Ectodermal cell (in vitro differentiated cells): ENCODE data around the gene BTN1A1.

Experiments
- H3K27ac ChIP-seq: 2 replicates; pipeline ENCODE4 v1.7.0; 2013; ENCODE audit warnings: mild to moderate bottlenecking, low read depth, low read length; ENCODE audit not compliant: insufficient read depth, poor library complexity, severe bottlenecking
- H3K27me3 ChIP-seq: 2 replicates; pipeline ENCODE4 v1.7.0; 2013; ENCODE audit warnings: mild to moderate bottlenecking, low read length; ENCODE audit not compliant: insufficient read depth, control insufficient read depth, poor library complexity, severe bottlenecking
- H3K36me3 ChIP-seq: one replicate; pipeline ENCODE4 v1.7.0; 2013; ENCODE audit warnings: low read length; ENCODE audit not compliant: control insufficient read depth, insufficient read depth
- H3K4me1 ChIP-seq: one replicate; pipeline ENCODE4 v1.7.0; 2013; ENCODE audit warnings: low read length; ENCODE audit not compliant: control insufficient read depth, insufficient read depth
- H3K4me3 ChIP-seq: 2 replicates; pipeline ENCODE4 v1.7.0; 2013; ENCODE audit warnings: low read depth, low read length, control low read depth; ENCODE audit not compliant: insufficient read depth
- H3K9me3 ChIP-seq: 2 replicates; pipeline ENCODE4 v1.7.0; 2013; ENCODE audit warnings: mild to moderate bottlenecking, low read length, moderate library complexity; ENCODE audit not compliant: control insufficient read depth
- WGBS, 2 experiments: methylation state at CpG; one replicate each; pipeline ENCODE4 v1.1.7; 2013; ENCODE audit warnings: missing lambda C conversion rate in 2 of 2; 5-methylcytosine and 5-hydroxymethylcytosine counted together

Gene BTN1A1

GRCh38 chr6:26487466-26487865 lies 12.6 kb upstream of the BTN1A1 start:
- H3K9me3 ChIP-seq: no peaks in the 10 kb centered on the region
- 85 to 90% methylated on average over 1 of the region's 1 CpG for WGBS, 2 experiments
- H3K27ac ChIP-seq: no peak overlapping the region
- H3K27me3 ChIP-seq: no peaks in the 10 kb centered on the region
- no peak overlapping the region for H3K4me3 ChIP-seq
- no peaks in the 10 kb centered on the region for H3K36me3 ChIP-seq
- no peaks in the 10 kb centered on the region for H3K4me1 ChIP-seq

GRCh38 chr6:26489996-26490964 lies 9.8 kb upstream of the BTN1A1 start:
- Histone ChIP-seq H3K9me3 (no peaks in the 10 kb centered on the region), H3K4me1 (no peaks in the 10 kb centered on the region), H3K4me3 (no peak overlapping the region), H3K36me3 (no peaks in the 10 kb centered on the region), H3K27ac (no peak overlapping the region), H3K27me3 (no peaks in the 10 kb centered on the region)
- 93 to 95% methylated on average over 8 of the region's 8 CpGs for WGBS, 2 experiments

- H3K4me1 ChIP-seq: no peaks in the 10 kb centered on the region
- H3K27ac ChIP-seq: no peak overlapping the region
- H3K4me3 ChIP-seq: no peak overlapping the region
- no peaks in the 10 kb centered on the region for H3K27me3 ChIP-seq
- WGBS, 2 experiments: 87 to 92% methylated on average over 5 of the region's 5 CpGs
- H3K9me3 ChIP-seq: no peaks in the 10 kb centered on the region
- H3K36me3 ChIP-seq: no peaks in the 10 kb centered on the region
Observed at GRCh38 chr6:26491604-26492003, 8.5 kb upstream of the BTN1A1 start.

GRCh38 chr6:26493258-26493657 lies 6.8 kb upstream of the BTN1A1 start:
- WGBS, 2 experiments: 87 to 90% methylated on average over 2 of the region's 2 CpGs
- Histone ChIP-seq H3K36me3 (no peaks in the 10 kb centered on the region), H3K4me3 (no peak overlapping the region), H3K27ac (no peak overlapping the region), H3K27me3 (no peaks in the 10 kb centered on the region), H3K4me1 (no peaks in the 10 kb centered on the region), H3K9me3 (no peaks in the 10 kb centered on the region)

- no peaks in the 10 kb centered on the region for H3K27me3 ChIP-seq
- H3K9me3 ChIP-seq: no peaks in the 10 kb centered on the region
- H3K4me1 ChIP-seq: no peaks in the 10 kb centered on the region
- H3K36me3 ChIP-seq: no peaks in the 10 kb centered on the region
- no peak overlapping the region for H3K27ac ChIP-seq
- whole genome bisulfite sequencing, 2 experiments: 88 to 94% methylated on average over 3 of the region's 3 CpGs
- no peak overlapping the region for H3K4me3 ChIP-seq
Observed at GRCh38 chr6:26494117-26494516, 6.0 kb upstream of the BTN1A1 start.

- Histone ChIP-seq H3K9me3 (no peaks in the 10 kb centered on the region), H3K27me3 (peaks cover 3% of the 10 kb centered on the region), H3K4me1 (no peaks in the 10 kb centered on the region), H3K36me3 (no peaks in the 10 kb centered on the region), H3K4me3 (no peak overlapping the region), H3K27ac (no peak overlapping the region)
- 70 to 75% methylated on average over 1 of the region's 1 CpG for WGBS, 2 experiments
Observed at GRCh38 chr6:26495281-26495680, 4.8 kb upstream of the BTN1A1 start.

GRCh38 chr6:26497610-26498009 lies 2.5 kb upstream of the BTN1A1 start:
- peaks cover 26% of the 10 kb centered on the region for H3K27me3 ChIP-seq
- no peaks in the 10 kb centered on the region for H3K36me3 ChIP-seq
- no peaks in the 10 kb centered on the region for H3K9me3 ChIP-seq
- no peaks in the 10 kb centered on the region for H3K4me1 ChIP-seq
- H3K4me3 ChIP-seq: no peak overlapping the region
- WGBS, 2 experiments: 80% methylated on average over 4 of the region's 4 CpGs
- no peak overlapping the region for H3K27ac ChIP-seq

- 6 to 7% methylated on average over 49 of the region's 49 CpGs for WGBS, 2 experiments
- no peaks in the 10 kb centered on the region for H3K36me3 ChIP-seq
- H3K4me3 ChIP-seq: peak overlapping the region; percentile 23
- peaks cover 45% of the 10 kb centered on the region for H3K27me3 ChIP-seq
- H3K27ac ChIP-seq: no peak overlapping the region
- no peaks in the 10 kb centered on the region for H3K9me3 ChIP-seq
- H3K4me1 ChIP-seq: no peaks in the 10 kb centered on the region
Observed at GRCh38 chr6:26501482-26501986, 1.4 kb downstream of the BTN1A1 start.

- no peak overlapping the region for H3K27ac ChIP-seq
- peaks cover 45% of the 10 kb centered on the region for H3K27me3 ChIP-seq
- no peaks in the 10 kb centered on the region for H3K36me3 ChIP-seq
- H3K4me3 ChIP-seq: no peak overlapping the region
- H3K4me1 ChIP-seq: no peaks in the 10 kb centered on the region
- no peaks in the 10 kb centered on the region for H3K9me3 ChIP-seq
Observed at GRCh38 chr6:26502165-26502564, 2.1 kb downstream of the BTN1A1 start.

GRCh38 chr6:26502626-26503025 lies 2.5 kb downstream of the BTN1A1 start:
- WGBS, 2 experiments: 93 to 100% methylated on average over 2 to 3 of the region's 3 CpGs
- peaks cover 45% of the 10 kb centered on the region for H3K27me3 ChIP-seq

More at GRCh38 chr6:26502626-26503025, 2.5 kb downstream of the BTN1A1 start:
- H3K4me3 ChIP-seq: no peak overlapping the region
- no peak overlapping the region for H3K27ac ChIP-seq
- no peaks in the 10 kb centered on the region for H3K36me3 ChIP-seq
- H3K4me1 ChIP-seq: no peaks in the 10 kb centered on the region
- H3K9me3 ChIP-seq: no peaks in the 10 kb centered on the region
